Measurements from ENCODE around the gene KIF12.
"Not testable (repeated sequence)": the region's sequence is repeated elsewhere in the genome, so short reads cannot be mapped to it uniquely, and the experiment has no call there.

Gene KIF12

DNA sequence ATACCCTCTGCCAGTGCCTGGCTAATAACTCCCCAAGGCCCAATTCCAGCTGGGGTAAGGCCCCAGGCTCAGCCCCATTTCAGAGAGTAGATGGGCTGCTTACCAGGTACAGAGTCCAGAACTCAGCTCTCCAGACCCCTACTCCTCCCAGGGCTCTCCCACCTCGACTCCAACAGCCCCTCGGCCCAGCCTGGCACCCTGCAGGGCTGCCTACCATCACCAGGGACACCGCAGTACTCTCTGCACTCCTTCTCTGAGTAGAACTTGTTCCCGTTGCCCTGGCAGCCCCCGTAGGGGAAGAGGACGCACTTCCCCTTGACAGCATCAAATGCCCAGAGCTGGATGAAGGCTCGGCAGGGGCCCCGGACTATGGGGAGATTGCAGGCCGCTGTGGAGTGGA, 38.4 kb downstream of the KIF12 start:
- no peak for DNase-seq

DNA sequence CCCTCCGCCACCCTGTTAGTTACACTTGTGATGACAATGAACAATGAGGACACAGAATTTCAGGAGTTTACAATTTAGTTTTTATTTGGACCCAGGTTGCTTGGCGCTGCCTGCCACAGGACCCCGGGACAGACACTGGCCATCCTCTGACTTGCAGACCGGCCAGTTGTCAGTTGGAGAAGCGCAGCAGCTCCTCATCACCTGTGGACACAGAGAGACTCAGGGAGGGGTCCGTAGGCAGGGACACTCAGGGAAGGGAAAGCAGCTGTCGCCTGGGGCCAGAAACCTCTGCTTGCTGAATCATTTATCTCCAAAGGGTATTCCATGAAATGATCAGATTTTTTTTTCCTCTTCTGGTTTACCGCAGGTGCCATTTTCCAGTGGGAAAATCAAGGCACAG, 39.0 kb downstream of the KIF12 start:
- no peak for DNase-seq

DNA sequence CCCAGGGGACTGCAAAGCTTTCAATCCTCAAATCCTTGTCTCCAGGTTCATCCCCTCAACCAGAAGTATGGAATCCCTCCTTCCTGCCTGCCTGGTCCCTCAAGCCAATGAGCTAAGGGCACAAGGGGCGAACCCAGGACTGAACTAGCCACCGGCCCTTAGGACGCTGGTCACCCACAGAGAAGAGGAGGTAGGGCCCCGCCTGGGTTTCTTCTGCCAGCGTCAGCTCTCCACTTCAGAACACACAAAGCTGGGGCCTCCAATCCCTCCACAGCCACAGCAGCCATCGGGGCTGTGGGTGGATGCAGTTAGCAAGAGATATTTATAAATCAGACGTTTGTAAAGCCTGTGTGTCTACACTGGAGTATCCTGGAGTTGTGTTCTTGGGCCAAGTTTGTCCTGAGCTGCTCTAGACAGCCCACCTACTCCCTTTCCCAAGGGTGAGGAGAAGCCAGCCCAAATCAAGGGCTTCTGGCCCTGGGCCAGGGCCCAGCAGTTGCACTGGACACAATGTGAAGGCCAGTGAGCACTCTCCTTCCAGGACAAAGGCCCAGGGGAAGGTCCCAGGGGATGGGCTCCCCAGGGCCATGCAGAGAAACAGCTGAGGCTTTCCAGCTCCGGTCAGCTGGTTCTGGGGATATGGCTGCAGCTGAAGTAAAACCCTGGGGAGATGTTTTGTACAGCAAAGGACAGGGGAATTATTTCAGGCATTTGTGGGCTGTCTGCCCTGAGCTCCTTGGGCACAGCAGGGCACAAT, 39.9 kb downstream of the KIF12 start:
- no peak for DNase-seq

DNA sequence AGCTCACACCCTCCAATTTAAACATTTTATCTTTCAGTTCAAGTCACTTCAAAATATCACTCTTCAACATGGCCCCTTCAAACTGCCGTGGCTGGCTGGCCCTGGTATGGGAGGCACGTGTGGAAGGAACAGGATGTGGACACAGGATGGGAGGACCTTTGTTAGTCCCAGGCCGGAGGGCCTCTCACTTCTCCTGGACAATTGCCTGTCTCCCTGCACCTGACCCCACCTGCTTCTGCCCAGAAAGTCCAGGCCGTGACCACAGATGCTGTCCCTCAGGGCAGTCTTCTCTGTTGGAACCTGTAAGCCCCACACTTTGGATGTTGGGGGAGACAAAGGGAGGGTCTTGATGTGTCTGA, 40.4 kb downstream of the KIF12 start:
- no peak for DNase-seq

DNA sequence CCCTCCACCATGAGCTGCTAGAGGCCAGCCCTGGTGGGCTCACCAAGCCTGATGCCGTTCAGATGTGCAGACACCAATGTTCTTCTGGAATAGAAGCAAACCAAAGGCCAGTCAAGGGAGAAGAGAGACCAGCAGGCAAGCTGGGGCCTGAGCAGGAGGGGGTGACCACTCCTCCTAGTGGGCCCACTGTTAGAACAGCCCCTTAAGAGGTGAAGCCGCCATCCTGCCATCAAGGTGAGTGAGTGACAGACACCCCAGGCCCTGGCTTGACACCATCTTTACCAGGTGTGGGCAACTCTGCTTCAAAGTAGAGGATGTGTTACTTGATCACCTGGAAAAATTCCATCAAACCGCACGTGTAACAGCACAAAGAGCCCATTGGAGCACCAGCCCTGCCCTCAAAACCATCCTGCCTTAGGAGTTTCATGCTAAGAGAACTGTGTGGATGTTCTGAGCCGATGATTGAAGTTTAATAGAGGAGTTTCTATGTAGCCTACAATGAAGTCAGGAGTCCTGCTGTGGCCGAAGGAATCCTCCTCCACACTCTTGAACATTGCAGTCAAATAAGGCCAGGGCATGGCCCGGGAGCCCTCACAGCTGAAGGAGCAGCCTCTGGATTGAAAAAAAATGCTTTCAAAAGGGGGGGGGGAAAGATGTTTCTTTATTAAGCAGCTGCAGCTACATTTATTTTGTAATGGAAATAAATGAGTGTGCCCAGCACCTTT, 41.8 kb downstream of the KIF12 start:
- no peak for DNase-seq

DNA sequence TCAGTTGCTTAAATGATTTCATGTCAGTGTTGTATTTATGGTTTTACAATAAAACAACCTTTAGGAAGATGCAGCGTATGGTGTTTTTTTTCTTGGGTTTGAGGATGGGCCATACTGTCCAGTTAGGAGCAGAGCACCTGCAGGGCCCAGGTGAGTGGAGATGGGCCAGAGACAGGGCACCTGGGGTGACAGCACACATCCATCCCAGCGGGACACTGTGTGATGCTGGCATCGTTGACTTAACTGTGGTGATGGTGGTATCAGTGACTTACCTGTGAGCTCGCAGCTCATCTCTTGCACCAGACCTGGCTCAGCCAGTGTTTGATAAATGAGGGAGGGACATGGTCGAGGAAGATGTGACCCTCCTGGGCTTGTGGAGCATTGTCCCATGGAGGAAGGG, 42.6 kb downstream of the KIF12 start:
- DNase-seq, result no peak

DNA sequence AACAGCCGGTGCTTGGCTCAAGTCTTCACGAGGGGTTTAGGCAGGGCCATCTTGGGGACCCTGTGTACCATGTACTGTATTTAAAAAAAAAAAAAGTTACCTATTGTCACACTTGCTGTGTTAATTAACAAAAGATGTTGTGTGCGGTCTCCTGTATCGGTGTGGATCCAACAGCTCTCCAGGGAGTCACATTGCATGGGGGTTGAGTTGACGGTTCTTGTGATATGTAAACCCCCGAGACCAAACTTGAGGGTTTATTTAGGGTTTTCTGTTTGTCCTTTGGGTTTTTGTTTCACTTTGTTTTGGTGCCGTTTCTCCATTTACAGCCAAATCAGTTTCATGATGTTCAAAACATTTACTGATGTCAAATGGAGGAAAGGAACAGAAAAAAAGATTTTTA, 43.2 kb downstream of the KIF12 start:
- no peak for DNase-seq

DNA sequence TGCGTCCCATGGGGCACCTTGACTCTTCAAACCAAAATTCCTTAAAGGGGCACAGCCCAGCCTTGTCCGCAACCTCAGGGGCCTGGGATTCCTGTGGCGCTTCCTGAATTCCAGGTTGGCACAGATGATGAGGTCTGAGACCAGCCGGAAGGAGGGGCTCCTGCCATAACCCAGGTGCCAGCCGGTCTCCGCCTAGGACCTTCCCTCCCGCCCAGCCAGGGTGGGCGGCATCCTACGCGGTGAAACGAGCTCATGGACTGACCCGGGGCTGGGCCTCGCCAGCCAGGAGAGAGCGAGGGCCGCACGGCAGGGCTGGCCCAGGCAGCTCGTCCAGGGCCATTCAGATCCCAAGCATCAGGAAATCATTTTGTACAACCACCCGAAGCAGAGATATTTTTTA, 44.0 kb downstream of the KIF12 start:
- no peak for DNase-seq

DNA sequence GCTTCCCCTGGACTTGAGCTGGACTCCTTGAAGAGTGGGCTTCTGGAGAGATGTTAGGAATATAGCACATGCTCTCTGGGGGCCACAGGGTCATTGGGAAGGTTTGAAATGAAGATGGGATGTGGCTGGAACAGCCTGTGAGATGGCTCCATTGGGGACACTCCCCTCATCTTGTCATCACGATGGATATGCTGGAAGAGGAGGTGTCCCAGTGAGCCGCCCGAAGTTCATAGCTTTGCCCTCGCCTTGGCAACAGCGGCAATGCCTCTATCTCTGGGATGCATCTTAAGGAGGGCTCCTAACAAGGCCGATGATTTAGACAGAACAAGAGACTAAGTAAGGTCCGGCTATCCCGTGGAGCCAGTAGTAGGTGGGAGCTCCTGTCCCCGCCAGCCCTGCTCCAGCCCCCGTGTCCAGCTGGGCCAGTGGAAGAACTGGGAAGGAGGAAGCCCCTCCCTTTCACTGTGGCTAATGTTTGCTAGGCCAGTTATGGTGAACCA, 44.9 kb downstream of the KIF12 start:
- DNase-seq, result no peak

DNA sequence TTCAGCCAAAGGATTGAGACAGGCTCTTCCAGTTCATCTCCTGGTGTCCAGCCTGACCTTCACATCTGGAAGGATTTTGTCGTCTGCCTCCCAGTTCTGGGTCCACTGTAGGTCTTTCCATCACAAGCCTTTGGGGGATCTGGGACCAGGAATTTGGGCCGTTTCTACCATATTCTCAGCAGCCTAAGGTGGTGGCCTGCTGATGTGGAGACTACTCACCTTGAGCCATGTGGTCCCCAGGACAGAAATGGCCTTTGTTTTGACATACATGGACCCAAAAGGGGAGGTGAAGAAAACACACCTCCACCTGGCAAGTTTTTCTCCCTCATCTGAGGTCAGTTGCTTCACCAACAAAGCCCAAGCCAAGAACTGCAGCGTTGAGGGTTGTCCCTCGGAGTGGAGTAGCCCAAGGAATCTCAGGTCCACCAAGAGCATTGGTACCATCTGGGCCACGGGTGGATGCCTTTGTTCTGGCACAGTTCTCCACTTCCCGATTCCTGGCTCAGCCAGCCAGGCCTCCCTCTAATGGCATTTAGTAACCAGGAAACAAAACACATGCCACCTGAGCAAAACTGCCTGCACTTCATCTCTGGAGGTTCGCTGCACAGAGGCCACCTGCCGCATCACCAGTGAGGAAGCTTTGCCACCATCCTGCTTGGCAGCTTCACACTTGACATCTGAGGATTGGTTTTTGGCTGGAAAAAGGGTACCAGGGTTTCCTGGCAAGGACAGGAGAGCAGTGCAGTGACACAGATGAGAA, 45.7 kb downstream of the KIF12 start:
- no peak for DNase-seq

DNA sequence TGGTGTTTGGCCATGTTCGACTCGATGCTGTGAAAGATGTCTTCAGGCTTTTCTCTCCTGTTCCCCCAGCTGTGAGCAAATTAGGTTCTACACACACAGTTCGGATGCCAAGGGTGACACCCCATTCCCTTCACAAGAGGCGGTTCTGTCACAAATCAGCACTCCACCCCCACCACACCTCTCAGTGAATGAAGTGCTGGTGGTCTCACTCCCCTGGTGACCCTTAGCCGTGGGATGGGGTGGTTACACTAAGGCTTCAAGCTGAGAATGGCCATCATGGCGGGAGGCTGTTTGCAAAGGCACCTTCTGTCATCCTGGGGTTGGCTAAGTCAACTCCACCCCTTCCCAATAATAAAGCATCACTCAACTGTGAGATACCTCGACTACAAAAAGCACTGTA, 47.4 kb downstream of the KIF12 start:
- DNase-seq, result no peak

DNA sequence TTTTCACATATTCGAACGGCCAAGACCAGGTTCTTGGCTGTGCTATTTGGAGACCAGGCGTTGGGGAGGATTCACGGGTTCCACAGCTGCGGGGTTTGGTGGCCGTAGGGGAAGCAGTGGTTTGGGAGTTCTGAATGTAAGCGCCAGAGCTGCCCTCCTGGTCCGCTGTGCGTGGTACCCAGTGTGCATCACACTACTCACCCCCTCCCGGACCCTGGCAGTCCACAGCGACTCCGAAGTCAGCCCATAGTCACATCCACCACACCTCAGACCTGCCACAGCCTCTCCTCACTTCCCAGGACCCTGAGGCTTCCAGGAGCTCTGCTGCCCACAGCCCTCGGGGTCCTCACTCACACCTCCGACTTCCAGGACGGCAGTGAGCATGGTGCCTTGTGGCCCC, 47.8 kb downstream of the KIF12 start:
- DNase-seq, result no peak

DNA sequence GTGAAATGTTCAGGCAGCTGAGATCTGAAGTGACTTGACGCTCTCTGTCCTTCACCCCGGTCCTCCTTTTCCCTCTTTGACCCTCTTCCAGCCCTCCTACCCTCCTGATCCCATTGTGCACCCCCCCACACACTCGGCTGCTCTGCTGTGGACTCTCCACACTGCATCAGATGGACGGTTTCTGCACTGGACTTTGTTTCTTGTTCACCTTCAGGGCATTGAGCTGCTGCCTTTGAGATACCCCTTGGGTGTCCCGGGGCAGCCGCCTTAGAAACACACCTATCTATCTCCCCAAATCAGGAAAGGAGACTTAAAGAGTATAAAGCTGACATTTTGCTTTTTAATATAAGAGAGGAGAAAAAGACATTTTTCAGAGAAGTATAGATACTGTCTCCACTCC, 48.4 kb downstream of the KIF12 start:
- no peak for DNase-seq

DNA sequence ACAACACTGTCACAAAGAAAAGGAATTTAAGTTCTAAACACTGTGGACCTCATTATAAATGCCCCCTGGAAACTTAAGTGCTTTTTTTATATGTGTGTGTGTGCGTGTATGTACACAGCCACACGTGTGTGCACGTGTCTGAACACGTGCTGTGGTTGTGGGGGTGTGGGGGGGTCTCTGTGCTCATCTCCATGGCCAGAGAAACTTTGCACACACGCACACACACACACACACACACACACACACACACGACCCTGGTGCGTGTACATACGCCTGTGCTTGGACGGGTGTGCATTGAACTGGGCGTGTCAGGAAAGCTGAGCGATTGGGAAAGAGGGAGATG, 48.9 kb downstream of the KIF12 start:
- DNase-seq, result no peak

DNA sequence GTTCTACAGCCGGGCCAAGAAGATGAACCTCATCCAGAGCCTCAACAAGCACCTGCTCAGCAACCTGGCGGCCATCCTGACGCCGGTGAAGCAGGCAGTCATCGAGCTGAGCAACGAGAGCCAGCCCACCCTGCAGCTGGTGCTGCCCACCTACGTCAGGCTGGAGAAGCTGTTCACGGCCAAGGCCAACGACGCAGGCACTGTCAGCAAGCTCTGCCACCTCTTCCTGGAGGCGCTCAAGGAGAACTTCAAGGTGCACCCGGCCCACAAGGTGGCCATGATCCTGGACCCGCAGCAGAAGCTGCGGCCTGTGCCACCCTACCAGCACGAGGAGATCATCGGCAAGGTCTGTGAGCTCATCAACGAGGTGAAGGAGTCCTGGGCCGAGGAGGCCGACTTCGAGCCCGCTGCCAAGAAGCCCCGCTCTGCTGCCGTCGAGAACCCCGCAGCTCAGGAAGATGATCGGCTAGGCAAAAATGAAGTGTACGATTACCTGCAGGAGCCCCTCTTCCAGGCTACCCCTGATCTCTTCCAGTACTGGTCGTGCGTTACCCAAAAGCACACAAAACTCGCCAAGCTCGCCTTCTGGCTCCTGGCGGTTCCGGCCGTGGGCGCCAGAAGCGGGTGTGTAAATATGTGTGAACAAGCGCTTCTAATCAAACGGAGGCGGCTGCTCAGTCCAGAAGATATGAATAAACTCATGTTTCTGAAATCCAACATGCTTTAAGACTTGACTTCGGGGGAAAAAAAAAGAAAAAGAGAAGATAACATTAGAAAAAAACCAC, 49.5 kb downstream of the KIF12 start:
- no peak for DNase-seq

DNA sequence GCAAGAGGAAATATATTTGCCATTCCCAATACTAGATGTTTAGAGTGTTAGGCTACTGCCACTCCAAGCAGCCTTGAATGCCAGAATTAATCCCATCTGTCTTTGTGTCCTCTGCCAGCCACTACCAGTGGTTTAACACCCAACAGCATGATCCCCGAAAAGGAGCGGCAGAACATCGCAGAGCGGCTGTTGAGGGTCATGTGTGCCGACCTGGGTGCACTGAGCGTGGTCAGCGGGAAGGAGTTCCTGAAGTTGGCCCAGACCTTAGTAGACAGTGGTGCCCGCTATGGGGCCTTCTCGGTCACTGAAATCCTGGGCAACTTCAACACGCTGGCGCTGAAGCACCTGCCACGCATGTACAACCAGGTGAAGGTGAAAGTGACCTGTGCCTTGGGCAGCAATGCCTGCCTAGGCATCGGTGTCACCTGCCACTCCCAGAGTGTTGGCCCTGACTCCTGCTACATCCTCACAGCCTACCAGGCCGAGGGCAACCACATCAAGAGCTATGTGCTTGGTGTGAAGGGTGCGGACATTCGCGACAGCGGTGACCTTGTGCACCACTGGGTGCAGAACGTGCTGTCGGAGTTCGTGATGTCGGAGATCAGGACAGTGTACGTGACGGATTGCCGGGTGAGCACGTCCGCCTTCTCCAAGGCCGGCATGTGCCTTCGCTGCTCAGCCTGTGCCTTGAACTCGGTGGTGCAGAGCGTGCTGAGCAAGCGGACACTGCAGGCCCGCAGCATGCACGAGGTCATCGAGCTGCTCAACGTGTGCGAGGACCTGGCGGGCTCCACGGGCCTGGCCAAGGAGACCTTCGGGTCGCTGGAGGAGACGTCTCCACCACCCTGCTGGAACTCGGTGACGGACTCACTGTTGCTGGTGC, 50.3 kb downstream of the KIF12 start:
- no peak for DNase-seq

DNA sequence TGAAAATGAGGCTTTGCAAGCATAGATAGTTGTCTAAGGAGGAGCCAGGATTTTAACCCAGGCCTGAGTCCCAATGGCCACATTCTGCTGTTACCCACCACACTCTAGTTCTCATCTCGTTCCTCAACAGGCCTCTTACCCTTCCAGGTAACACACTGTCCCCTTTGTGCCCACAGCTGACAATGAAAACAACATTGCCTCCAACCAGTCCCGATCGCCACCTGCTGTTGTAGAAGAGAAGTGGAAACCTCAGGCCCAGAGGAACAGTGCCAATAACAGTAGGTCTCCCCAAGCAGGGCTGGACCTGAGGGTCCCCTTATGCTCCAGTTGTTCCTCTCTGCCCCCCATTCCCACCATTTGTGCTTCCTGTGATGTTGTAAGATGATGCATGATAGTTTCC, 51.4 kb downstream of the KIF12 start:
- DNase-seq, result no peak

DNA sequence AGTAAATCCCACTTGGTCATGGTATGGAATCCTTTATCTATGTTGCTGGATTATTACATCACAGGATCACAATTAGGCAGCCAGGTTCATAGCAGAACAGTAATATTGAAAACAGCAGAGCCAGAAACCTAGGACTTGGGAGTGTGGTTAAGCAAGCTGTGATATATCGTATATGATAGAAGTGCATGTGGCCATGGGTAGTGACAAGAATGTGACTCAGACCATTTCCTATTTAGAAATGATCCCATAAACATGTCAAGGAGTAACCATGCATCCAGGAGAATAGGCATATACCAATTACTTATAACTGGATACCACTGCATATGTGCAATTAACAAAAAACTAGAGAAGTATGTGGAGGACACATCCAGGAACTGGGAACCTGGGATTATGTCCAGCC, 52.2 kb downstream of the KIF12 start:
- no peak for DNase-seq

DNA sequence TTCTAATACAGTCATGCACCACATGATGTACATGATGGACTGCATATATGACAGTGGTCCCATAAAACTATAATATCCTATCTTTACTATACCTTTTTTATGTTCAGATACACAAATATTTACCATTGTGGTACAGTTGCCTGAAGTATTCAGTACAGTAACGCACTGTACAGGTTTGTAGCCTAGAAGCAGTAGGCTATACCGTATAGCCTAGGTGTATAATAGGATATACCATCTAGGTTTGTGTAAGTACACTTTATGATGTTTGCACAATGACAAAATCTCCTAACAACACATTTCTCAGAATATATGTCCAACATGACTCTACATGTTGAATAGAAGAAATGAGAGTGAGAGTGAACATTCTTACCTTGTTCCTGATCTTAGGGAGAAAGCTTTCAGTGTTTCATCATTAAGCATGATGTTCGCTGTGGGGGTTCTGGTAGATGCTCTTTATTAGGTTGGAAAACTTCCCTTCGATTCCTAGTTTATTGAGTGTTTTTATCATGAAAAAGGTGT, 52.8 kb downstream of the KIF12 start:
- DNase-seq, result no peak

DNA sequence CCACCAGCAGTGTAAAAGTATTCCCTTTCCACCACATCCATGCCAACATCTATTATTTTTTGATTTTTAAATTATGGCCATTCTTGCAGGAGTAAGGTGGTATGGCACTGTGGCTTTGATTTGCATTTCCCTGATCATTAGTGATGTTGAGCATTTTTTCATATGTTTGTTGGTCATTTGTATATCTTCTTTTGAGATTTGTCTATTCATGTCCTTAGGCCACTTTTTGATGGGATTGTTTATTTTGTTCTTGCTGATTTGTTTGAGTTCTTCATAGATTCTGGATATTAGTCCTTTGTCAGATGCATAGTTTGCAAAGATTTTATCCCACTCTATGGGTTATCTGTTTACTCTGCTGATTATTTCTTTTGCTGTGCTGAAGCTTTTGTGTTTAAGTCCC, 55.4 kb downstream of the KIF12 start:
- not testable (repeated sequence) for DNase-seq

Measured in NCI-H1694 treated with DMSO at 0.1 percent for 48 hours (cell line).